Fibroblast of the aortic adventitia (primary cell): ENCODE data around the gene ZMPSTE24. TPM values are rescaled to one million over a fixed set of nuclear protein-coding genes. Genes with fewer than 3 reads are reported as not detected.

Source experiments
- DNase-seq: peaks from one replicate; pipeline ENCODE4 v3.0.0-alpha.2; 2010; ENCODE audit warnings: low read depth
- H3K4me3 ChIP-seq: 2 replicates; pipeline ENCODE4 v1.5.1; 2011; ENCODE audit warnings: low read depth, mild to moderate bottlenecking, control low read depth, low read length, moderate library complexity
- CTCF ChIP-seq: IDR thresholded peaks from 2 replicates; pipeline ENCODE4 v1.5.1; 2011; ENCODE audit warnings: mild to moderate bottlenecking, low read length, control low read depth, inconsistent platforms; ENCODE audit not compliant: insufficient read depth
- total RNA-seq: library from RNA; depleted of rRNA; stranded (reverse); fragments of >200 nt; gene quantifications from 2 replicates; pipeline ENCODE4 v1.2.3, GENCODE V29; 2012; ENCODE audit warnings: low replicate concordance

Gene ZMPSTE24
- total RNA-seq, 1 donor, result 103 TPM

GRCh38 chr1:40281853-40282252 is 23.8 kb downstream of the ZMPSTE24 start:
- no peak for TF ChIP-seq CTCF
- no peak for DNase-seq
- H3K4me3 ChIP-seq, result no peak overlapping the region

- no peak overlapping the region for H3K4me3 ChIP-seq
- TF ChIP-seq CTCF, result no peak
- no peak for DNase-seq
Measured at GRCh38 chr1:40291293-40291692, 33.3 kb downstream of the ZMPSTE24 start.

- no peak for TF ChIP-seq CTCF
- peak; percentile 23 for DNase-seq
Measured at GRCh38 chr1:40299366-40300248, 41.6 kb downstream of the ZMPSTE24 start.

GRCh38 chr1:40300249-40300567 is 42.2 kb downstream of the ZMPSTE24 start:
- H3K4me3 ChIP-seq, result no peak overlapping the region
- no peak for DNase-seq
- TF ChIP-seq CTCF, result no peak

More at GRCh38 chr1:40299366-40300248, 41.6 kb downstream of the ZMPSTE24 start:
- H3K4me3 ChIP-seq, result no peak overlapping the region

- TF ChIP-seq CTCF, result no peak
- DNase-seq, result no peak
- no peak overlapping the region for H3K4me3 ChIP-seq
Measured at GRCh38 chr1:40300651-40301050, 42.6 kb downstream of the ZMPSTE24 start.

GRCh38 chr1:40301066-40301465 is 43.0 kb downstream of the ZMPSTE24 start:
- DNase-seq, result no peak
- no peak for TF ChIP-seq CTCF
- no peak overlapping the region for H3K4me3 ChIP-seq
